HG02840 (cell line): Measurements from ENCODE around the gene NHS.

ENCODE experiments used
- ATAC-seq: cut with Tn5 transposase; IDR thresholded peaks from one replicate; pipeline ENCODE4 v1.9.1; 2021; ENCODE audit warnings: mild to moderate bottlenecking, moderate library complexity, moderate number of reproducible peaks; ENCODE audit not compliant: unreplicated experiment, low FRiP score

NHS gene

DNA sequence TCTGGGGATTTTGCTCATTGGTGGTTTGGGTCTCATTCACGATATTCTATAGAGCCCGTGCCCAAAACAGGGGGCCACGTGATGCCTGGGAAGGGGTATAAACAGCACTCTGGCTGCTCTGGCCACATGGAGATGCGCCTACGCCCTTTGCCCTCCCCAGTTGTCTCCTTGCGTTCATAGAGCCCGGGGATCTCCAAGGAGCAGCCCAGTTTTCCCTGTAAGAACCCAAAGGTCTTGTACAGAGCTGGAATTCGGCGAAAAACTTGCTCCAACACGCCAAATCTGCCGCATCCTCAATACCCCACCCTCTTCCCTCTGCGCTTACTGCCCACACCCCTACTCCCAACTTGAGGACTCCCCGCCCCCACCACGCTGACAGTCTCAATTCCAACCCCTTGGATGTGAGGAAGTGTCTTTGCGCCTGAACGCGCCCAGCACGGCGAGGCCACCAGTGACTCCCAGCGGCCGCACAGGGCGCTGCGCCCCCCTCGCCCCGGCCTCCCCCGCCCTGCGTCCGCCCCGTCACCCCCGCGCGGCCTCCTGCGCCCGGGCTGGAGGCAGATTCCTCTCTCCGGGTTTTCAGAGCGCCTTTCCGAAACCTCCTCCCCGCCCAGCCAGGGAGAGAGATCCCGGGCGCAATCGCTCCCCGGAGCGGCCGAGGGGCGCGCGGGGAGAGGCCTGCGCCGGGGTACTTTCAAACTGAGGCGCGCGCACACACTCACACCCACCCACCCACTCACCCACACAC is at the start of gene NHS:
Gene NHS (plus strand): TSS at position 582 of the 748 bp plus-strand sequence. CDS start 558 bp downstream, outside the sequence.
- ATAC-seq: no peak

DNA sequence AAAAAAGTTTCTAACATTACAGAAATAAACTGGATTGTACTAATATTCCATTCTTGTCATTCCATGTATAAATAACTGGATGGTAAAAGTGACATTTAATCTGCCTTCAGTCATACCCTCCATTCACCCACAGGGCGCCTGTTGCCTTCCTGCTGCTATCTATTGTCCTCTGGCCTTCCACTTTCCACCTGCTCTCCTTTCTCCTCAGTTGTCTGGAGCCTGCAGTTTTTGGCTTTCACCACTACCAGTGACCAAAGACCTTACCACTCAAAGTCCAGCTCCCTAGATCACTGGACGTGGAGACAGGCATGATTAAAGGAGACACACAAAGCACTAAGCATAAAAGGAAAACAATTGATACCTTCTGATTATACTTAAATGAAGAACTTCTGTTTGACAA is 46.2 kb upstream of the NHS start:
- ATAC-seq: no peak

DNA sequence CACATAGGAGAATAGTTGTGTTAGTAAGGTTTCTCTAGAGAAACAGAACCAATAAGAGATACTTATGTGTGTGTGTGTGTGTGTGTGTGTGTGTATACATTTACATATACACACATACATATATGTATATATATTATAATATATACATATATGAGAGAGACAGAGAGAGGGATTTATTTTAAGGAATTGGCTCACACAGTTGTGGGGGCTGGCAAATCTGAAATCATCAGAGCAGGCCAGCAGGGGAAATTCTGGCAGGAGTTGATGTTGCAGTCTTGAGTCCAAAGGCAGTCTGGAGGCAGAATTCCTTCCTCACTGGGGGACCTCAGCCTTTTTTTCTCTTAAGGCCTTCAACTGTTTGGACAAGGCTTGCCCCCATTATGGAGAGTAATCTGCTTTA is 38.6 kb upstream of the NHS start:
- ATAC-seq: no peak

DNA sequence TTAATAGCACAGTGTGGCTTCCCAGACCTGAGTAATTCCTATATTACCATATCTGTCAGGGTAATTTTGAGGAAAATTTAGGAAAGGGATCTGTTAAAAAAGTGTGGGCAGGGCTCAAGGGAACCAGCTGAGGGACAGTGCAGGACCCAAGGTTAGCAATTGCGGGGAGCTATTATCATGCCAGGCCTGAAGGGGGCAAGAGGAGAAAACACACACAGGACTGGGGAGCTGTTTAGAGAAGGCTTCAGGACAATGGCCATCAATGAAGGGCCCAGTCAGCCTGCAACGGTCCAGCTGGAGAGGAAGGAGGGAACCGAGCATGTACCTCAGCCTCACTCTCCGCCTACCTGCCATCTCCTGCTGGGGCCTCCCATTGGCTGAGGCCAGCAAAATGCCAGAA is 19.0 kb upstream of the NHS start:
- ATAC-seq: no peak

DNA sequence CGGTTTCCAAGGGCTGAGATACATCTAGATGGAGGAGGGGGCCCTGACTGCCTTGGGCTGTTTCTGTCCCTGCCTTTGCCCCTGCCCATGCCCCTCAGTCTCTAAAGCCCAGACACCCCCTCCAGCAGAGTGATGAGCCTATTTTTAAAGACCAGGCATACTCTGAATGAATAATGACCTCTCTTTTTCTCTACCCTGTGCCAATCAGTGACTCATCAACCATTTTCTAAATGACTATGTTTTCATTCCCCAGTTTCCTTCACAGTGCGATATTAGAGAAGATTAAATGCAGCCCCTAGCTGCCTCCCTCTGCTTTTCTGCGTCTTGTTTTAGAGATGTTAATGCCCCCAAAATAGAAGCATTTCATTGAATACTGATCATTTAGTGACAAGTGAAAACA is 15.5 kb upstream of the NHS start:
- no peak for ATAC-seq

DNA sequence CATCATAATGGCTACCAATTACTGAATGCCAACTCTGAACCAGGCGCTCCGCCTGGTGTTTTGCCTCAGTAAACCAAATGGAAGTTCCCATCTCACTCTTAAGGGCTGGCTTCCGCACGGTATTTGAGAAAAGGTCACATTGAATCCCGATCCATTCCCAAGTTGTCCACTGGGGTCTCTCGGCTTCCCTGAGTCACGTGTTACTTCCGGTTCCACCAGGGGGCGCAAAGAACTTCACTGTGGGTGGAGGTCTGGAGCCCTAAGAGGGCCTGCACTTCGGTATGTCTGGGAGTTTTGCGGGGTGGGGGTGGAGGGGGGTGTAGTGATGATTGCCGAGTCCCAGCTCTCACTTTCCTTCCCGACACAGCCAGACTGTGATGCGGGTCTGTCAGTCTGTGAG is 13.4 kb upstream of the NHS start:
- ATAC-seq: no peak

DNA sequence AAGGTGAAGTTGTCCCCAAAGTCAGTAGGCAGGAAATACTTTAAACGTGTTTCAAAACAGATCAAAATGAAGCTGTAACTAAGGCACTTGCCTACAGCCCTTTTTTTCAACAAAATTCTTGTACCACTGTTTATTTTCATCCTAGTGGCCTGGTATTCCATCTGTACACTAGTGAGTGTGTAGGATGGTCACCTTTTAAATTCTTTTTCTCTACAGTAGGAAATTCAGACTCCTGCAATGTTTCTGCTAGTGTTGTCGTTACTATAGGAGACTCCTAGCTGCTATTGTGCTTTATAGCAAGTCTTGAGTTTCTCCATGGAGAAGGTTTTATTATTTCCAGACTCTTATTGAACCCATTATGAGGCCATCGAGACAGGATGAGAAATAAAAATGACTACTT is 7.0 kb upstream of the NHS start:
- ATAC-seq: no peak

DNA sequence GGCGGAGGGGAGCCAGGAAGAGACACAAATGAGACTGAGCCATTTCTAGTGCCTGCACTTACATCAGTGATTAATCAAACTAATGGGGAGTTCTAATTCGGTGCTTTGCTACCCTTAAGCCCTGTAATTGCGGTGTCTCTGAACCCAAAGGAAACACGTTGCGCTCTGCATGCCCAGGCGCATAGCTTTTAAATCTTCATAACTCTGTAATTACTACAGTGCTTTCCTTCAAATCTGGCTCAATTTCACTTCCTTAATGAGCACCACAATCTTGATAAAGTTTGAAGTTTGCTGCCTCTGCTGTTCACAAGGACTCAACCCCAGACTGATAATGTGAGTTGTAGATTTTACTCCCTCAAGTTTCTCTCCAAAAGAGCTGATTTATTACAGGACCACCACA is 5.7 kb upstream of the NHS start:
- no peak for ATAC-seq

DNA sequence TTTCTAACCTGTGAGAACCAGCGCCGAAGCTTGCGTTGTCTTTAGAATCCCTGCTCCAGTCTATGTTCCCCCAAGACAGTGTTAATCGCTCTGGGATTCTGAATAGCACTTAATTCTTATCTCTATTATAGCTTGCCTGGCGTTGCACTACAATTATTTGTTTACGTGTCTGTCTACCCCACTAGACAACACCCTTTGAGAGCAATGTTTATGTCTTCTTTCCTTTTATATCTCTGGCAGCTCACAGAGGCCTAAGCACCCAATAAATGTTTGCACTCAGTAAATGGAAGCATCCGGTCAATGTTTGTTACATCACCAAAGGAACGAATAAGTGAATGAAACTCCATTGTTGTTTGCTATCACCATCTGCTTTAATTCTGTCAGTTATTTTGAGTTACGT is 4.8 kb upstream of the NHS start:
- no peak for ATAC-seq

DNA sequence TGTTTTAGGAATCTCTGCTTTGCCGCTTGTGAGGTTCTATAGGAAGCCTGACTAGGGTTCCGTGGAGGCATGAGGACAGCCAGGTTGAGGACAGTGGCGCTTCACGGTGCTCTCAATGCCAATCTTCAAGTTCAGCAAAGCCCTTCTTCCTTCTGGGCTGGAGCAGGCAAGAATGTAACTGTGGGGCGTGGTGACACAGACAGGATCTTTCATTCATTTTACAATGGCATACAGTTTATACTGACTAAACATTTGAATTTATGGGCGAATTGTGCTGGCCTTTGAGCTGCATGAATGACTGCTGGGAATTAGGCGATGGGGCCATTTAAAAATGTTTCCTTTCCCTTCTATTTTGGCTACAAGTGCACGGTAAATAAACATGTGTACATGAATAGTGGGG is 2.9 kb upstream of the NHS start:
- ATAC-seq: no peak

DNA sequence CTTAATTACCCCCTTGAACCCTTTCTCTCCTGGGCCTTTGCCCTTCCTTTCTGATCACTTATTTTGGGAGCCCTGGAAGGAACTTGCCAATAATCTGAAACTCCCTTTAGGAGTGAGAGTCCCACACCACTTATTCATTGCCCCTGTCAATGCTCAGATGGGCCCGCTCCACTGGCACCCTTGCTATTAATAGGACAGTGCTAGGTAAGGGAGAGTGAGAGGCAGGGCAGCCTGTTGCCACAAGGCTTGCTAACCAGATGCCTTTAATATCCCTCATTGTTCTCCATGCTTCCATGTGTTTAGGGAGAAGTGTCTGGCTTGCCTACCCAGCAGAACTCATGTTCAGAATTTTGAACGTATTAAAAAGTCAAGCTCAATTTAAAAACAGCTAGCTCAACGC is 1.7 kb upstream of the NHS start:
- ATAC-seq: no peak

DNA sequence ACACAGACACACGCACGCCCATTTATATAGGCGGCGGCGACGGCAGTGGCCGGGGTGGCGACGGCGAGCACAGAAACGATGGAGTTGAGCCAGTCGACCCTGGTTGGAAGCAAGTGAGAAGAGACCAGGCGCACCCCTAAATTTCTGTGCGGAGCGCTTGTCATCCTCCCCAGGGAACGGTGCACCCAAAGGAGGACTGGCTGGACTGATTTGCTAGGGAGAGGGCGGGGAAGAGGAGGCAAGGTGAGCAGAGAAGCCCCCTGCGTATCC is 302 bp downstream of the NHS start:
- no peak for ATAC-seq

DNA sequence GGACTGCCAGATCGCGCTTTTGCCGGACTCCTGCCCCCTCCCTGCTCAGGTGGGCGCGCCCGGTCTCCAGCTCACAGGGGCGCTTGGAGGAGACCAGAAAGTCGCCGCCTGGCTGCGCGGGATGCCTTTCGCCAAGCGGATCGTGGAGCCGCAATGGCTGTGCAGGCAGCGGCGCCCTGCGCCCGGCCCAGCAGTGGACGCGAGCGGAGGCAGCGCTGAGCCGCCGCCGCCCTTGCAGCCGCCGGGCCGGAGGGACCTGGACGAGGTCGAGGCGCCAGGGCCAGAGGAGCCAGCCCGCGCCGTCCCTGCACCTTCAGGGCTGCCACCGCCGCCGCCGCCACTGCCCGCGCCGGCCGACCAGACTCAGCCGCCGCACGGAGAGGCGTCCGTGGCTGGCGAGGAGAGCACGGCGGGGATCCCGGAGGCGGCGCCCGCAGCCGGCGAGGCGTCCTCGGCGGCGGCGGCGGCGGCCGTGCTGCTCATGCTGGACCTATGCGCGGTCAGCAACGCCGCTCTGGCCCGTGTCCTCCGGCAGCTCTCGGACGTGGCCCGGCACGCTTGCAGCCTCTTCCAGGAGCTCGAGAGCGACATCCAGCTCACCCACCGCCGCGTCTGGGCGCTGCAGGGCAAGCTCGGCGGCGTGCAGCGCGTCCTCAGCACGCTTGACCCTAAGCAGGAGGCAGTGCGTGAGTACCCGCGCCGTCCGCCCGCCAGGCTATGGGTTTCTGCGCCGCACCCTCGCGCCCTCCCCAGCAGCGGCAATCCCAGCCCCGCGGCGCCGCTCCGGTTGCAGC is 834 bp downstream of the NHS start:
- no peak for ATAC-seq

DNA sequence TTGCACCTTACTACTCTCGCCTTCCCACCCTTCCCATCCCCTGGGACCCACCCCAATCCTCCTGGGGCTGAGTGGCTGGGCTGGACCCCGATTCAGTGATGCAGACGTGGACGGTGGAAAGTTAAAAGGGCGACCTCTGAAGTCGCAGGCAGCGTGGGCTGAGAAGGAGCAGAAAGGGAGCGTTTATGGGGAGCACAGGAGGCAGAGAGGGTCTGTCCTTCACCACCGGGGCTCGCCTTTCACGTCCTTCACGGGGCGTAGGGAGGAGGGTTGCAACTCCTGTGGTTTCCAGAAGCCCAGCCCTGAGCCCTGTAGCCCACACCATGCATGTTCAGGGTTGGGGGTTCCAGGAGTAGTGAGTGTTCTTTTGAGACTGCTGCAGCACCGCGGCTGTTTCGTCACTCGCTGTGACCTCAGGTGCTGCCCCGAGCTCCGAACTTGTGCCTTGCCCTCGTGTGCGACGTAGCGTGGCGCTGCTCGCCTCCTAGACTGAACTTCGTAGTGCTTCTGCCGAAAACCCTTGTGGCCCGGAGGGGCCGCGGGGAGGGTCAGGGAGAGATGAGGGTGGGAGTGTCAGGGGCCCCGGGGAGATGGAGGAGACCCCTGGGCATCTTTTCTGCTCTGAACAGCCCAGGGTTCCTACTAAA is 1.6 kb downstream of the NHS start:
- ATAC-seq: no peak

DNA sequence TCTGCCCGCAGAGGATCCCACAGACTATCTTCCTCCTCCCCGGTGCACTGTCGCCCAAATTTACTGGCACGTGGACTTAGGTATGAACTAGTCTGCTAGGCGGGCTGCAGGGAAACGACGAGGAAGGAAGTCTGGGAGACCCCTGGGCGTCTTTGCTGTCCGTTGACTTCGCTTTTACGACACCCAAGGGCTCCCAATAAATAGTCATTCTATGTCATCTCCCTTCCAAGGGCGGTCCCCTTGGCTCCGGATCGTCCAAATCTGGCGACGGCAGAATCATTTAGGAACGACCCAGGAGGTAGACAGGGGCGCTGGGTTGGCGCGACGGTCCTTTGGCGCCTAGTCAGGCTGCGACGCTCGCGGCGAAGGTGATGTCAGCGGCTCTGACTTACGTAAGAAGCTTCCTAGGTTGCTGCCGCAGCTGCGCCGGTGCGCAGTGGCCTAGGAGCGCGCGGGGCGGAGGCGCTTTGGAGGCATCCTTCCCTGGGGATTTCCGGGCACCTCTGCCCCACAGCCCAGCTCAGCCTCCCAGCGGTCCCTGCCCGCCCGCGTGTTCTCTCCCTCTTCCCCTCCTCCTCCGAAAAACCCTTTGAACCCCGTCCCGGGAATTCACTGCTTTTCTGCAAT is 2.2 kb downstream of the NHS start:
- ATAC-seq: no peak

DNA sequence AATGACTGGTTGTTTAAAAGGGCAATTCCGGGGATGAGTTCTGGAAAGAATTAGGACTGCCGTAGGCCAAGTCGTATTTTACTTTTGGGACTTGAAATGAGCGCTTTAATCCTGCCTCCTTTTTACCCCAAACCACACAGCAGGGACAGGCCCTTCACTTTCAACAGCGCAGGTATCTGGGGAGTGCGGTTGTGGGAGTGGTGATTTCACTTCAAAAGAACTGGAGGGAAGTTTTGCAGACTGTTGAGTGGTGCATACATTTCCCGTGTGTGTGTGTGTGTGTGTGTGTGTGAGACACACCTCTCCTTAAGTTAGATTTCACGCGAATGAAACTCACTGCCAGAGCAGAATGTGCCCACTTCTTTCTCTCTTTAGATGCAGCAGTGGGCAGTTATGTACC is 2.8 kb downstream of the NHS start:
- no peak for ATAC-seq

DNA sequence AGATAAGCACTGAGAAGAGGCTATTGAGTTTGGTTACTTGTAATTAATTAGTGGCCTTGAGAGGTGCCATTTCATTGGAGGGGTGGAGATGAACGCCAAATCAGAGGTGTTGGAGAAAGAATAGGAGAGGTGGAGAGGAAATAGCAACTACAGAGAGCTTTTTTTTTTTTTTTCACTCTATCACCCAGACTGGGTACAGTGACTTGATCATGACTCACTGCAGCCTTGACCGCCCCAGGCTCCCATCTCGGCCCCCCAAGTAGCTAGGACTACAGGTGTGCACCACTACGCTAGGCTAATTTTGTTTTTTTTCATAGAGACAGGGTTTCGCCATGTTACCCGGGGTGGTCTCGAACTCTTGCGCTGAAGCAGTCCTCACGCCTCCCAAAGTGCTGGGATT is 5.2 kb downstream of the NHS start:
- no peak for ATAC-seq

DNA sequence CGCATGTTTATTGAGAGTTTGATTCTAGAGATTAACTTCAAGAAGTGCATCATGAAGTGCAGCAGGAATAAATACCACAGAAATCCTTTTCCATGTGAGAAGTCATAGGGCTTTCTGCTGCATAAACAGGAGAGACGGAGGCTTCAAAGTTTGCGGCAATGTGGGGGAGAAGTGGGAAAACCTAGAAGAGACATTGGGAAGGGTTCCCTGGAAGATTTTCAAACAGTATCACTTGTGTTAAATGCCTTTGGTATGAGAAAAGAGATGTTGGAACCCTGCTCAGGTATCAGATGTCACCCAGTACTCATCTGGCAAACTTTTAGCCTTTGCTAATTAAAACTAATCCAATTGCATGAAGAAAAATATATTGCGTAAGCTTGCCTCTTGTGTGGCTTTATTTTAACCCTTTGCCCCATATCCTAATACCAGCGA is 15.4 kb downstream of the NHS start:
- ATAC-seq: no peak

DNA sequence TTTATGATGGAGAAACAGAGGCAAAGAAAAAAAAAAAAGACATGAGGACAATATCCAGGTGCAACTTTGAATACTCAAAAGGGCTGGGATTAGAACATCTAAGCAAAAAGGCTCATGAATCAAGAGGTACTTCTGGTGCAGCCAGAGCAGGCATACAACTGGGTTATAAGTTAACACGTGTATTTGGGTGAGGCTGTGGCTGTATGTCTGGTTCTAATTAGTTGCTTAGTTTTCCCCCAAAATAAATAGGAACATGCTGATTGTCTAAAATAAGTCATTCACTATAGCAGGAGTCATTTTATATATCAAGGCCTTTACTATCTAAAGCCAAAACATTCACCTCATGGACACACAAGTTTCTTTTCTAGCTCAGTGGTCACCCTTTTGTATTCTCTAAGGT is 20.2 kb downstream of the NHS start:
- ATAC-seq: no peak

DNA sequence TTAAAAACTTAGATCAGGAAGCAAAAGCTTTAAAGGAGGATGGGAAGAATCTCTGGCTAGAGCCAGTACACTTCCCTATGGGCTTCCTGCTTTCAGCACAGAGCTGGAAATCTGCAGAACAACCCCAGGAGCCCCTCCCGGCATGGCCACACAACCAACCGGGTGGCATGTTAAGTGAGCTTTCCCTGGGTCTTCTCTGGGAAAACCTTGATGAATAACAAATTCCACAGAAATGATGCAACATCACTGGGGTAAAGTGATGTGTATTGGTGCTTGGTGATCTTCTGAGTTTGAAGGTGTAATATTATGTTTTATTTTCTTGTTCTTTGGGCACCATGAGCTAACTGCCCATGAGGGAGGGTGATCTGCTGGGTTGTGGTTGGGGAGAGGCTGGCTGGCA is 22.1 kb downstream of the NHS start:
- no peak for ATAC-seq

DNA sequence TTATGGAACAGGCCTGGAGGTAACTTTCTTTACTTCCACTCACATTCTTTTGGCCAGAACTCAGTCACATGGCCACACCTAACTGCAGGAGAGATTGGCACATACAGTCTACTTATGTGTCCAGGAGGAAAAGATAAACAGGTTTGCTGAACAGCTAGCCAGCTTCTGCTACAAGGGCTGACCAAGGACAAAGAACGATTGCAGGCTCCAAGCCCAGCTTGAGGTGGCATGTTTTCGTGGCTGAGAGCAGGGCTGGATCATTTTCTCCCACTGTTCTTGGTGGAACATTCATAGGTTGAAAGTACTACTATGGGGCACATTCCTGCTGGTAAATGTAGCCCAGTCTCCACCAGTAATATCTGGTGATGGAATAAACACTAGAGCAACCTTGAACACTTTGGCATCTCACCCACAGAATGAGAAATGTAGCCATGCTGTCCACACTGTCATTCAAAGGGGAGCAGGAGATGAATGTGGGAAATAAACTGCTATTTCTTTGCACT is 28.2 kb downstream of the NHS start:
- no peak for ATAC-seq
